Epithelial cell of alveolus of lung (primary cell): ENCODE data around the gene PROK1. TPM values are rescaled to one million over a fixed set of nuclear protein-coding genes. Genes with fewer than 3 reads are reported as not detected.

Experiments
- total RNA-seq: library from RNA; depleted of rRNA; stranded (reverse); fragments of >200 nt; gene quantifications from 2 replicates; pipeline ENCODE4 v1.2.1, GENCODE V29; 2015

The PROK1 gene
- not detected in 2 replicates for total RNA-seq

GRCh38 chr1:110450929-110451328, at the start of gene PROK1:
Gene PROK1, plus strand, starts transcription at chr1:110451149. Its CDS starts 68 bp downstream, at chr1:110451217.

DNA sequence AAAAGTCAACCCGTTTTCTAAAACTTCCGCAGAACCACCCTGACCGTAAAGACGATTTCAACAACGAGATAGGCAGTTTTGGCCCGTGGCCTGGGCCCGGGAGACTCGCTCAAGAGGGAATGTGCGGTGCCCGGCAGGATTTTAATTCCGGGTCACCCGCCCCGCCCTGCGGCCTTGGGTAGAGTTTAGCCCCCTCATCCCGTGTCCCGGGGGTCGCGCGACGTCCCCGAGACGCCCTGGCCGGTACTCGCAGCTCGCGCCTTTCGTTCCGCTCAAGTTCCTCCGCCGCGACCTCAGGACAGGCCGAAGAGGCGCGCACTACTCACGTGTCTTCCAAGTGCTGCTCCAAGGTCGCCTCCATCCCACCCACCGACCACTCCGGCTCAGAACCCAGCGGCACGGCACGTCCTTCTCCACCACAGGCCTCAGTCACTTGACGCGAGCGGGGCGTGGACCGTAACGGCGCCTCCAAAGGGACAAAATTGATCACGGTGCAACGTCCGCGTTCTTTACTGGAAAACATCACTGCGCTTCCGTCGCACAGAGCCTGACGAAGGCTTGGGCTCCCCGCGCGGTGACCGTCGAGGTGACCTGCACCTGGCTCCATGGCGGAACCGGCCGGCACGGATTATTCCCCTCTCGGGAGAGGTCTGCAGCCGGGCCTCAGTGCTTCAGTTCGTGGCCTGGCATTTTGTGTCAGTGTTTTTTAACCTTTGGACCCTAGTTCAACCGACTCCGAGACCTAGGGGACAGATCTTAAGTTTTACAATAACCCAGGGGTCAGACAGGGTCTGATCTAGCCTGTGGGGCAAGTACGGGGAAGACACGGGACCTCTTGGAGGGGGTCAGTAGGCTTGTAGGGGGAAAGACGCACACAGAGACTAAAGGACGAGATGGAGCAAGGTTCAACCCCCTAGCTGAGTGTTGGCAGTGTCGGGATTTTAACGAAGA, 43.4 kb upstream of the PROK1 start, which contains the start of gene LAMTOR5:
Gene LAMTOR5, minus strand, starts transcription at position 435 of the 951 bp plus-strand sequence. Its CDS starts 74 bp downstream, at position 361.

Other genes starting within 250 kb of the PROK1 start
- gene KCNC4, start 240.8 kb upstream of the PROK1 start, total RNA-seq, result 0.88 and 1.0 TPM in 2 replicates
- gene RBM15, start 111.8 kb upstream of the PROK1 start, total RNA-seq, result 20.3 and 31.5 TPM in 2 replicates
- 20.8 and 21.7 TPM in 2 replicates for gene SLC16A4, start 60.1 kb upstream of the PROK1 start, total RNA-seq
- 111 and 158 TPM in 2 replicates for gene LAMTOR5, start 43.5 kb upstream of the PROK1 start, total RNA-seq
- not detected in 2 replicates for gene KCNA10, start 68.0 kb downstream of the PROK1 start, total RNA-seq
- not detected in 2 replicates for gene KCNA2, start 155.2 kb downstream of the PROK1 start, total RNA-seq
- gene KCNA3, start 223.8 kb downstream of the PROK1 start, total RNA-seq, result 0.64 and 0.91 TPM in 2 replicates